Colonic mucosa (tissue), 4 donors: ENCODE data around the gene ATM. TPM values are rescaled to one million over a fixed set of nuclear protein-coding genes. Genes with fewer than 3 reads are reported as not detected.

Experiments
- DNase-seq: peaks from one replicate; pipeline ENCODE4 v3.0.0-alpha.2; 2020
- H3K27ac ChIP-seq: fragments of 200-600 bp; one replicate; pipeline ENCODE4 v1.8.0; 2021
- H3K27me3 ChIP-seq: fragments of 200-600 bp; one replicate; pipeline ENCODE4 v1.8.0; 2021
- H3K36me3 ChIP-seq: fragments of 200-600 bp; one replicate; pipeline ENCODE4 v1.8.0; 2021
- H3K4me1 ChIP-seq: fragments of 200-600 bp; one replicate; pipeline ENCODE4 v1.8.0; 2021; ENCODE audit warnings: mild to moderate bottlenecking
- H3K4me3 ChIP-seq: fragments of 200-600 bp; one replicate; pipeline ENCODE4 v1.8.0; 2021
- H3K9ac ChIP-seq, 2 donors: one replicate each; pipeline ENCODE4 v1.7.0; 2013; ENCODE audit warnings: control low read depth in 2 of 2, low read depth in 2 of 2, low read length in 2 of 2
- H3K9me3 ChIP-seq: fragments of 200-600 bp; one replicate; pipeline ENCODE4 v1.8.0; 2021
- intact Hi-C: fragments of 100-400 bp; cut with DNase I; formaldehyde crosslinking; loops from one replicate; pipeline ENCODE4 v1.14.1; 2022
- total RNA-seq, 2 donors: library from RNA; stranded (reverse); fragmentation: NEBNext Ultra II Directional in 1 of 2; extraction: Animal tissue kit (Norgen Biotek cat#: 25700) in 1 of 2; gene quantifications; one replicate each; pipeline ENCODE4 v1.2.1, GENCODE V29; 2021
- TF ChIP-seq, protein P1 (sequence below): fragments of 200-600 bp; IDR thresholded peaks from one replicate; pipeline ENCODE4 v1.8.0; 2022; ENCODE audit warnings: antibody characterized with exemption, mild to moderate bottlenecking
- donor health status: healthy.
- donor health status: DM: no; HTN: no; CAD: no.
- donor health status: DM: no; HTN: no; CAD: no.

The ATM gene
- total RNA-seq, 2 donors from 2014 or later: 28.3 to 30.1 TPM

DNA sequence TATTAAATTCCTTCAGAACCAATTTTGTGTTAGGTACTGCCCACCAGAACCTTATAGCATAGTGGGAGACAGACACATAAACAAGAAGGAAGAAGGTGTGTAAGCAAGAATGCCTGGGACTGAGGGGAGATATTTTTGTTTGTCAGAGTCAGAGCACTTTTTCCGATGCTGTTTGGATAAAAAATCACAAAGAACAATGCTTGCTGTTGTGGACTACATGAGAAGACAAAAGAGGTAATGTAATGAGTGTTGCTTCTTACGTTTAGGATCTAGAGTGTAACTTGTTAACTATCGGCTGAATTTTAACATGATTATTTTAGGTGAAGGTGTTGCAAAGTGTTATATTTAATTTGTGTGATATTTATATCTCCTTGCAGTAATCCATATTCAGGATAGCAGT is 84.9 kb downstream of the ATM start:
- H3K27ac ChIP-seq: no peak overlapping the region
- no peaks in the 10 kb centered on the region for H3K9me3 ChIP-seq
- H3K36me3 ChIP-seq: no peaks in the 10 kb centered on the region
- intact Hi-C loops: loop anchor here (10.0 kb wide), 1 partner anchor 167 kb away; no protein-coding TSS in a partner anchor
- no peak overlapping the region for H3K4me3 ChIP-seq
- TF ChIP-seq, protein P1, sequence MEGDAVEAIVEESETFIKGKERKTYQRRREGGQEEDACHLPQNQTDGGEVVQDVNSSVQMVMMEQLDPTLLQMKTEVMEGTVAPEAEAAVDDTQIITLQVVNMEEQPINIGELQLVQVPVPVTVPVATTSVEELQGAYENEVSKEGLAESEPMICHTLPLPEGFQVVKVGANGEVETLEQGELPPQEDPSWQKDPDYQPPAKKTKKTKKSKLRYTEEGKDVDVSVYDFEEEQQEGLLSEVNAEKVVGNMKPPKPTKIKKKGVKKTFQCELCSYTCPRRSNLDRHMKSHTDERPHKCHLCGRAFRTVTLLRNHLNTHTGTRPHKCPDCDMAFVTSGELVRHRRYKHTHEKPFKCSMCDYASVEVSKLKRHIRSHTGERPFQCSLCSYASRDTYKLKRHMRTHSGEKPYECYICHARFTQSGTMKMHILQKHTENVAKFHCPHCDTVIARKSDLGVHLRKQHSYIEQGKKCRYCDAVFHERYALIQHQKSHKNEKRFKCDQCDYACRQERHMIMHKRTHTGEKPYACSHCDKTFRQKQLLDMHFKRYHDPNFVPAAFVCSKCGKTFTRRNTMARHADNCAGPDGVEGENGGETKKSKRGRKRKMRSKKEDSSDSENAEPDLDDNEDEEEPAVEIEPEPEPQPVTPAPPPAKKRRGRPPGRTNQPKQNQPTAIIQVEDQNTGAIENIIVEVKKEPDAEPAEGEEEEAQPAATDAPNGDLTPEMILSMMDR: no peak
- DNase-seq: no peak
- no peaks in the 10 kb centered on the region for H3K4me1 ChIP-seq
- no peaks in the 10 kb centered on the region for H3K27me3 ChIP-seq
- no peak overlapping the region for H3K9ac ChIP-seq

- no peaks in the 10 kb centered on the region for H3K4me1 ChIP-seq
- H3K27ac ChIP-seq: no peak overlapping the region
- H3K4me3 ChIP-seq: no peak overlapping the region
- H3K9ac ChIP-seq: no peak overlapping the region
- TF ChIP-seq, protein P1: no peak
- no peaks in the 10 kb centered on the region for H3K36me3 ChIP-seq
- DNase-seq: no peak
- H3K27me3 ChIP-seq: no peaks in the 10 kb centered on the region
- intact Hi-C loops: no loop called here
- no peaks in the 10 kb centered on the region for H3K9me3 ChIP-seq
Observed at GRCh38 chr11:108313444-108313843, 90.6 kb downstream of the ATM start.

DNA sequence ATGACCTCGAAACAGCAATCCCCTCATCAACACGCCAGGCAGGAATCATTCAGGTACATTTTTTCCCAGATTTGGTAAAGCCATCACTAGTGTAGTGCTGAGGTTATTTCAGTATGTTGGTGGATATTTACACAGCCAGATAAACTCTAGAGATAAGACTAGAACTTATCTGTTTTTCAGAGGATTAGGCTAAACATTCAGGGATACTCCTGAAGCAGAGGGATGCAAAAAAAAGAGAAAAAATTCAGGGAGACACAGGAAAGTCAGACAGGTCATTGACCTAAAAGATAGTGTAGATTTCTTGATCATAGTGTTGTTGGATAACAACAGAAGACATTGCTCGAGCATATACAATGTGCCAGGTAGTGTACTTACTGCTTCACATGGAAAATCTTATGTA is 93.2 kb downstream of the ATM start:
- Histone ChIP-seq H3K27ac (no peak overlapping the region), H3K9me3 (no peaks in the 10 kb centered on the region), H3K4me1 (no peaks in the 10 kb centered on the region), H3K27me3 (no peaks in the 10 kb centered on the region), H3K9ac (no peak overlapping the region), H3K36me3 (no peaks in the 10 kb centered on the region), H3K4me3 (no peak overlapping the region)
- DNase-seq: no peak
- TF ChIP-seq, protein P1: no peak
- intact Hi-C loops: no loop called here

DNA sequence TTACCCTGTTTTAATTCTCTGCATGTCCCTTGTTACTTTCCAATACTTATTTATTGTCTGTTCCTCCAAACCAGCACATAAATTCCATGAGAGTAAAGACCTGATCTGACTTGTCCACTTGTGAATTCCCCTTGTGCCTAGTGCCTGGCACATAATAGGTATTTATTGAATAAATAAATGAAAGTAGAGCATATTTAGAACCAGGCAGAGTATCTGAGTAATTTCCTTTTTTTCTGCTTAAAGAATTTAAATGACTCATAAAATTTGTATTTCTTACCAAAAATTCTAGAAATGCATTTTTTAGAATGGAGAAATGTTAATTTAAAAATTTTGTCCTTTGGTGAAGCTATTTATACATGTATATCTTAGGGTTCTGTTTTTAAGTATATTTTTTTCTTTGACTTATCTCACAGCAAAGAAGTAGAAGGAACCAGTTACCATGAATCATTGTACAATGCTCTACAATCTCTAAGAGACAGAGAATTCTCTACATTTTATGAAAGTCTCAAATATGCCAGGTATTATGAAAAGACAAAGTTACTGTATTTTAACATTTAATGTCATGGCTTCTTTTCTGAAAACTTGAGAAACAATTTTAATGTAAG is 96.8 kb downstream of the ATM start:
- TF ChIP-seq, protein P1: no peak
- H3K9ac ChIP-seq: no peak overlapping the region
- no peak overlapping the region for H3K4me3 ChIP-seq
- H3K27me3 ChIP-seq: no peaks in the 10 kb centered on the region
- H3K4me1 ChIP-seq: no peaks in the 10 kb centered on the region
- H3K27ac ChIP-seq: no peak overlapping the region
- H3K9me3 ChIP-seq: no peaks in the 10 kb centered on the region
- H3K36me3 ChIP-seq: no peaks in the 10 kb centered on the region
- no peak for DNase-seq
- intact Hi-C loops: no loop called here

- Histone ChIP-seq H3K36me3 (no peaks in the 10 kb centered on the region), H3K9ac (no peak overlapping the region), H3K27ac (no peak overlapping the region), H3K27me3 (no peaks in the 10 kb centered on the region), H3K4me1 (no peaks in the 10 kb centered on the region), H3K4me3 (no peak overlapping the region), H3K9me3 (no peaks in the 10 kb centered on the region)
- DNase-seq: no peak
- intact Hi-C loops: no loop called here
- TF ChIP-seq, protein P1: no peak
Observed at GRCh38 chr11:108322666-108323065, 99.8 kb downstream of the ATM start.
